ENCODE measurements around the gene FABP3.

DNA sequence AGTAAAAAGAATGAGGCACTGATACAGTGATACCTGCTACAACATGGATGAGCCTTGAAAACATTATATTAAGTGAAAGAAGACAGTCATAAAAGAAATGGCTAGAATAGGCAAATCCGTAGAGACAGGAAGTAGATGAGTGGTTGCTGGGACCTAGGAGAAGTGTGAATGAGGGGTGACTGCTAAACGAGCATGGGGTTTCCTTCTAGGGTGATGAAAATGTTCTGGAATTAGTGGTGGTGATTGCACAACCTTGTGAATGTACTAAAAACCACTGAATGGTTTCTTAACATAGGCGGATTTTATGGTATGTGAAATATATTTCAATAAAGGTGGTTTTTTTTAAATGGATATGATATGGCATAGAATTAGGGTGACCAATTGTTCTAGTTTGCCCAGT, 27.5 kb upstream of the FABP3 start:
- TF ChIP-seq CTCF (conservative IDR thresholded peaks at IDR 0.05) (no peak), EZH2 (IDR thresholded peaks at IDR 0.05; ENCODE audit: low read depth) (no peak)

Data from PC-9 (cell line).